ENCODE results near the gene SLC13A3.

GRCh38 chr20:46665602-46666001 lies 14.3 kb upstream of the SLC13A3 start:
- TF ChIP-seq, protein P1, sequence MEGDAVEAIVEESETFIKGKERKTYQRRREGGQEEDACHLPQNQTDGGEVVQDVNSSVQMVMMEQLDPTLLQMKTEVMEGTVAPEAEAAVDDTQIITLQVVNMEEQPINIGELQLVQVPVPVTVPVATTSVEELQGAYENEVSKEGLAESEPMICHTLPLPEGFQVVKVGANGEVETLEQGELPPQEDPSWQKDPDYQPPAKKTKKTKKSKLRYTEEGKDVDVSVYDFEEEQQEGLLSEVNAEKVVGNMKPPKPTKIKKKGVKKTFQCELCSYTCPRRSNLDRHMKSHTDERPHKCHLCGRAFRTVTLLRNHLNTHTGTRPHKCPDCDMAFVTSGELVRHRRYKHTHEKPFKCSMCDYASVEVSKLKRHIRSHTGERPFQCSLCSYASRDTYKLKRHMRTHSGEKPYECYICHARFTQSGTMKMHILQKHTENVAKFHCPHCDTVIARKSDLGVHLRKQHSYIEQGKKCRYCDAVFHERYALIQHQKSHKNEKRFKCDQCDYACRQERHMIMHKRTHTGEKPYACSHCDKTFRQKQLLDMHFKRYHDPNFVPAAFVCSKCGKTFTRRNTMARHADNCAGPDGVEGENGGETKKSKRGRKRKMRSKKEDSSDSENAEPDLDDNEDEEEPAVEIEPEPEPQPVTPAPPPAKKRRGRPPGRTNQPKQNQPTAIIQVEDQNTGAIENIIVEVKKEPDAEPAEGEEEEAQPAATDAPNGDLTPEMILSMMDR (IDR thresholded peaks at IDR 0.05; ENCODE audit: extremely low read depth in 1 of 2, insufficient read depth in 1 of 2, low read depth in 1 of 2, low read length in 2 of 2), result no peak
- no peak for TF ChIP-seq POLR2A (IDR thresholded peaks at IDR 0.05; ENCODE audit: low read depth, low read length)
- TF ChIP-seq POLR2AphosphoS5 (IDR thresholded peaks at IDR 0.05; ENCODE audit: insufficient read depth, low read depth, low read length), result no peak
- TF ChIP-seq JUN (IDR thresholded peaks at IDR 0.05; ENCODE audit: borderline replicate concordance, insufficient read depth, insufficient read length, low read depth), result no peak
- TF ChIP-seq, protein P2, sequence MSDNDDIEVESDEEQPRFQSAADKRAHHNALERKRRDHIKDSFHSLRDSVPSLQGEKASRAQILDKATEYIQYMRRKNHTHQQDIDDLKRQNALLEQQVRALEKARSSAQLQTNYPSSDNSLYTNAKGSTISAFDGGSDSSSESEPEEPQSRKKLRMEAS (IDR thresholded peaks at IDR 0.05; ENCODE audit: insufficient read depth, insufficient read length), result no peak
- TF ChIP-seq EZH2 (IDR thresholded peaks at IDR 0.05; ENCODE audit: borderline replicate concordance, low read depth, low read length, severe bottlenecking), result no peak
